GM06990 (cell line): Measurements from ENCODE around the gene PRPS2.

ENCODE experiments used
- DNase-seq: peaks from one replicate; pipeline ENCODE4 v3.0.0-alpha.2; 2011; ENCODE audit not compliant: insufficient read length; ENCODE audit errors: extremely low read depth
- H3K27me3 ChIP-seq: replicated peaks from 2 replicates; pipeline ENCODE4 v1.6.0; 2011; ENCODE audit warnings: low read length; ENCODE audit not compliant: control insufficient read depth, insufficient read depth
- H3K36me3 ChIP-seq: 2 replicates; pipeline ENCODE4 v1.5.1; 2011; ENCODE audit warnings: low read length; ENCODE audit not compliant: control insufficient read depth, insufficient read depth
- H3K4me3 ChIP-seq: replicated peaks from 2 replicates; pipeline ENCODE4 v1.5.1; 2011; ENCODE audit warnings: low read depth, mild to moderate bottlenecking, control low read depth, low read length
- CTCF ChIP-seq: IDR thresholded peaks from 2 replicates; pipeline ENCODE4 v1.5.1; 2011; ENCODE audit warnings: low read length, control low read depth, mild to moderate bottlenecking, inconsistent platforms; ENCODE audit not compliant: insufficient read depth, poor library complexity, severe bottlenecking

The PRPS2 gene

GRCh38 chrX:12779534-12779933 is 11.7 kb upstream of the PRPS2 start:
- no peak for TF ChIP-seq CTCF
- no peak for DNase-seq
- Histone ChIP-seq H3K4me3 (no peak overlapping the region), H3K27me3 (no peaks in the 10 kb centered on the region), H3K36me3 (no peaks in the 10 kb centered on the region)

- TF ChIP-seq CTCF = no peak
- DNase-seq = no peak
- H3K27me3 ChIP-seq = no peaks in the 10 kb centered on the region; the same call in 1 of the 2 replicates
- H3K36me3 ChIP-seq = no peaks in the 10 kb centered on the region
- H3K4me3 ChIP-seq = no peak overlapping the region
Observed at GRCh38 chrX:12788645-12789044, 2.6 kb upstream of the PRPS2 start.

- H3K36me3 ChIP-seq = no peaks in the 10 kb centered on the region
- H3K4me3 ChIP-seq = no peak overlapping the region
- no peak for DNase-seq
- no peak for TF ChIP-seq CTCF
- H3K27me3 ChIP-seq = no peaks in the 10 kb centered on the region; the same call in 1 of the 2 replicates
Observed at GRCh38 chrX:12789976-12790375, 1.2 kb upstream of the PRPS2 start.

- DNase-seq = no peak
- peak overlapping the region; percentile 78 for H3K4me3 ChIP-seq
- no peak for TF ChIP-seq CTCF
- no peaks in the 10 kb centered on the region; the same call in 1 of the 2 replicates for H3K27me3 ChIP-seq
- H3K36me3 ChIP-seq = no peaks in the 10 kb centered on the region
Observed at GRCh38 chrX:12790885-12791256, 341 bp upstream of the PRPS2 start.

GRCh38 chrX:12792711-12793110 is 1.5 kb downstream of the PRPS2 start:
- Histone ChIP-seq H3K27me3 (no peaks in the 10 kb centered on the region; the same call in 1 of the 2 replicates), H3K4me3 (peak overlapping the region; percentile 78), H3K36me3 (no peaks in the 10 kb centered on the region)
- no peak for TF ChIP-seq CTCF
- no peak for DNase-seq

GRCh38 chrX:12794654-12795053 is 3.4 kb downstream of the PRPS2 start:
- H3K36me3 ChIP-seq = no peaks in the 10 kb centered on the region; the same call in 1 of the 2 replicates
- H3K4me3 ChIP-seq = no peak overlapping the region
- no peak for TF ChIP-seq CTCF
- no peaks in the 10 kb centered on the region; the same call in 1 of the 2 replicates for H3K27me3 ChIP-seq
- no peak for DNase-seq
